Smooth muscle cell of the brain vasculature (primary cell): ENCODE results near the gene MIDN.
"Not testable (repeated sequence)": the region's sequence is repeated elsewhere in the genome, so short reads cannot be mapped to it uniquely, and the experiment has no call there.

Experiments used
- DNase-seq: peaks from one replicate; pipeline ENCODE4 v3.0.0-alpha.2; 2012; ENCODE audit warnings: low read depth, low spot score

Gene MIDN

DNA sequence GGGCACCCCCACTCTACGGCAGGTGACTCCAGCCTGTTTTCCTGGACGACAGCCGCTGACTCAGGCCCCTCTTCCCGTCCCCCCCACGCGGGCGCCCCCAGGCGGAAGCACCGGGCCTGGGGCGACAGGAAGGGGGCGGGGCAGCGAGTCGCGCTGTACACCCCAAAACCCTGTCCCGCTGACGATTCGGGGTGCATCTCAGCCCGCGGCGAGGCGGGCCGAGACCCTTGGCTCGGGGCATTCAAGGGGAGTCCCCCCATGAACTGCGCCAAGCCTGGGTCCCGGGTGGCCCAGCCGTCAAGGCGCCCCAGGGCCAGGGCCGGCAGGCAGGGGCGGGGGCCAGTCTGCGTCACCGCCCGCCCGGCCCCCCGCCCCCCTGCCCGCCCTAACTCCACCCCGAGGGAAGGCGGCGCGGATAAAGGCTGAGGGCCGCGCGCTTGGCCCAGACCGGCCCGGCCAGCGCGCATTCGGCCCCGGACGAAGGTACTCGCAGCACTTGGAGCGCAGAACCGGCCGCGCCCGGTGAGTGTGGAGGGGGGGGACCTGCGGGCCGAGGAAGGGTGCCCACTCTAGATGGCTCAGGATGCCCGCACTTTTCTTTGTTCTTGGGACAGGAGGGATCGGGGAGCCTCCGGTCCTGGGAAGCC, at the start of gene MIDN:
Gene MIDN (plus strand): TSS at position 445 of the 647 bp plus-strand sequence. CDS start 1,714 bp downstream, outside the sequence.
- no peak for DNase-seq

DNA sequence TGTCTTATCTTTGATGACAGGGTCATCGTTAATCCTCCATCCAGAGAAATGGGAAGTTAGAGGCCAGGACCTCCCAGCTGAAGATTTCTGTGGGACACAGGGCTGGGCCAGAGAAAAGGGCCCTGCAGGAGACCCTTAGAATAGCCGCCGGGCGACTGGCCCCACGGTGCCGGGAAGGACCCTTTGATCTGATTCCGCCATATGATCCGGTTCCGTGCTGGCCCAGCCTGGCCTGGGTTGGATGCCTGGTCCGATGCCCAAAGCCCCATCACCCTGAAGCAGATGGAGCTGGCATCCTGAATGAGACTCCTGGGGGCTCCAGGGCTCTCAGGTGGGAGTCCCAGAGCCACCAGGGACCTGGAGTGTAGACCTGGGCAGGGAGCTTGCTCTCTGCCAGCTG, 48.9 kb upstream of the MIDN start:
- no peak for DNase-seq

DNA sequence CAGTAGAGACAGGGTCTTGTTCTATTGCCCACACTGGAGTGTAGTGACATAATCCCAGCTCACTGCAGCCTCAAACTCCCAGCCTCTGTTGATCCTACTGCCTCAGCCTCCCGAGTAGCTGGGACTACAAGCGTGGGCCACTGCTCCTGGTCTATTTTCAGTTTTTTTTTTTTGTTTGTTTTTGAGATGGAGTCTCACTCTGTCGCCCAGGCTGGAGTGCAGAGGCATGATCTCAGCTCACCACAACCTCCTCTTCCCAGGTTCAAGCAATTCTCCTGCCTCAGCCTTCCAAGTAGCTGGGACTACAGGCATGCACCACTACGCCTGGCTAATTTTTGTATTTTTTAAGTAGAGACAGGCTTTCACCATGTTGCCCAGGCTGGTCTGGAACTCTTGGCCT, 47.8 kb upstream of the MIDN start:
- not testable (repeated sequence) for DNase-seq

DNA sequence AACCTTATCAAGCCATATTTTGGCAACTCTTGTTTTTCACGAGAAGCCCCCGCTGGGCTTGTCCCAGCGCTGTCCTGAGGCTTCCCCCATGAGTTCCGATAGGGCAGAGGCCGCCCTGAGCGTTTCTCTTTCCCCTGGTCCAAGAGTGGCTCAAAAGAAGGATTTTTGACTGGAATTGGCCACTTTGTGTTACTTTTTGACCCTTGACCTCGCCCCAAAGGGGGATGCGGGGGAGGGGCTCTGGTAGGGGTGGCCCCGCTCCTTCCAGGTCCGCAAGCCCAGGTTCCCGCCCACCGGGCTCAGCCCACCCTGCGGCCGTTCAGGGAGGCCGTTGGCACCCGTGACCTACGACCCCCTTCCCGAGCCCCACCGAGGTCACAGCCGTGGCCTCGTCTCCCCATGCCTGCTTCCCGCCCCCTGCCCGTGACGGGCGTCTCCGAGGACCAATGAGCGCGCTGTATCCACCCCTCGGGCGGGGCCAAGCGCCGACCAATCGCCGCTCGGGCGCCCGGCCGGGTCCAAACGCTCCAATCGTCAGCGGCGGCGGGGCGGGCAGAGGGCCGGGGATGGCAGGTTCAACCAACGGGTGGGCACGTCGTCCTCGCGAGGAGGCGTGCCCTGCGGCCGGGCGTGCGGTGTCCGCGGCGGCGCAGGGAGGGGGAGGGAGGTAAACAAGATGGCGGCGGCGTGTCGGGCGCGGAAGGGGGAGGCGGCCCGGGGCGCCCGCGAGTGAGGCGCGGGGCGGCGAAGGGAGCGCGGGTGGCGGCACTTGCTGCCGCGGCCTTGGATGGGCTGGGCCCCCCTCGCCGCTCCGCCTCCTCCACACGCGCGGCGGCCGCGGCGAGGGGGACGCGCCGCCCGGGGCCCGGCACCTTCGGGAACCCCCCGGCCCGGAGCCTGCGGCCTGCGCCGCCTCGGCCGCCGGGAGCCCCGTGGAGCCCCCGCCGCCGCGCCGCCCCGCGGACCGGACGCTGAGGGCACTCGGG, 43.0 kb upstream of the MIDN start, which contains the start of gene STK11:
Gene STK11 (plus strand): TSS at position 665 of the 986 bp plus-strand sequence. CDS start 1,136 bp downstream, outside the sequence.
- peak; percentile 90 for DNase-seq

DNA sequence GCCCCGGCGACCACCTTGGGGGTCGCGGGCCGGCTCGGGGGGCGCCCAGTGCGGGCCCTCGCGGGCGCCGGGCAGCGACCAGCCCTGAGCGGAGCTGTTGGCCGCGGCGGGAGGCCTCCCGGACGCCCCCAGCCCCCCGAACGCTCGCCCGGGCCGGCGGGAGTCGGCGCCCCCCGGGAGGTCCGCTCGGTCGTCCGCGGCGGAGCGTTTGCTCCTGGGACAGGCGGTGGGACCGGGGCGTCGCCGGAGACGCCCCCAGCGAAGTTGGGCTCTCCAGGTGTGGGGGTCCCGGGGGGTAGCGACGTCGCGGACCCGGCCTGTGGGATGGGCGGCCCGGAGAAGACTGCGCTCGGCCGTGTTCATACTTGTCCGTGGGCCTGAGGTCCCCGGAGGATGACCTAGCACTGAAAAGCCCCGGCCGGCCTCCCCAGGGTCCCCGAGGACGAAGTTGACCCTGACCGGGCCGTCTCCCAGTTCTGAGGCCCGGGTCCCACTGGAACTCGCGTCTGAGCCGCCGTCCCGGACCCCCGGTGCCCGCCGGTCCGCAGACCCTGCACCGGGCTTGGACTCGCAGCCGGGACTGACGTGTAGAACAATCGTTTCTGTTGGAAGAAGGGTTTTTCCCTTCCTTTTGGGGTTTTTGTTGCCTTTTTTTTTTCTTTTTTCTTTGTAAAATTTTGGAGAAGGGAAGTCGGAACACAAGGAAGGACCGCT, 42.1 kb upstream of the MIDN start:
- DNase-seq: no peak

DNA sequence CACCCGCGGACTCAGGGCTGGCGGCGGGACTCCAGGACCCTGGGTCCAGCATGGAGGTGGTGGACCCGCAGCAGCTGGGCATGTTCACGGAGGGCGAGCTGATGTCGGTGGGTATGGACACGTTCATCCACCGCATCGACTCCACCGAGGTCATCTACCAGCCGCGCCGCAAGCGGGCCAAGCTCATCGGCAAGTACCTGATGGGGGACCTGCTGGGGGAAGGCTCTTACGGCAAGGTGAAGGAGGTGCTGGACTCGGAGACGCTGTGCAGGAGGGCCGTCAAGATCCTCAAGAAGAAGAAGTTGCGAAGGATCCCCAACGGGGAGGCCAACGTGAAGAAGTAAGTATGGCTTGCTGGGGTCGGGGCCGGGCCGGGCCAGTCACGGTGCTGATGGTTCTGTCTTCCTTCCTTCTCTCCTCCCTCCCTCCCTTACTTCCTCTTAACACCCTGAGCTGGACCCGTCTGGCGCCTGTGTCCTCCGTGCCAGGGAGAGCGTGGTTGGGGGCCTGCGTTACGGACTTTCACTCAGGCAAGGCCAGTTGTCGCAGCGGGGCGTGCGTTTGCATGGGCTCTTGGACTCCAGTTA, 41.4 kb upstream of the MIDN start:
- no peak for DNase-seq

DNA sequence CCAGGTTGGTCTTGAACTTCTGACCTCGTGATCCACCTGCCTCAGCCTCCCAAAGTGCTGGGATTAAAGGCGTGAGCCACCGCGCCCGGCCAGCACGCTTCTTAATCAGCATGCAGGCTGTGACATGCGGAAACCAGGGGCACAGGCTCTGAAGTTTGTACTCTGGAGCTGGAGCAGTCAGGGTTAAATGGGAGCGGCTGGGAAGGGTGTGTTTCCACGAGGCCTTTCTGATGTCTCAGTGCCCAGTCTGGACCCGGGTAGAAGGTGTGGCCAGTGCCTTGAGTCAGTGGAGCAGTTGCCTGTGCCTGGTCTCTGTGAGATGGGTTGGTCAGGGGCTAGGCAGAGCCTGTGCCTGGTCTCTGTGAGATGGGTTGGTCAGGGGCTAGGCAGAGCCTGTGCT, 39.6 kb upstream of the MIDN start:
- not testable (repeated sequence) for DNase-seq

DNA sequence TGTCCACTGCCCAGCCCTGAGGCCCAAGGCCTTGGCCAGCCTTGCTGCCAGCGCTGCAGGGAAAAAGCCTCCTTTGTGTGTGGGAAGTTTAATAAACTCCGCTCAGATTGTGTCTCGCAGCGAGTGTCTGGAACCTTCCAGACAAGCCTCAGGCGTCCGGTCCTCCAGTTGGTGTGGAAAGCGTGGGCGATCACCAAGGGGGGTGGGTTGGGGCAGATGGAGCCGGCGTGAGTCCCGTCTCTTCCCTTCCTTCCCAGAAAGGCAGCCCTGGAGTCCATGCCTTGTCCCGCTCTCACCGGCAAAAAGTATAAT, 38.2 kb upstream of the MIDN start:
- no peak for DNase-seq

DNA sequence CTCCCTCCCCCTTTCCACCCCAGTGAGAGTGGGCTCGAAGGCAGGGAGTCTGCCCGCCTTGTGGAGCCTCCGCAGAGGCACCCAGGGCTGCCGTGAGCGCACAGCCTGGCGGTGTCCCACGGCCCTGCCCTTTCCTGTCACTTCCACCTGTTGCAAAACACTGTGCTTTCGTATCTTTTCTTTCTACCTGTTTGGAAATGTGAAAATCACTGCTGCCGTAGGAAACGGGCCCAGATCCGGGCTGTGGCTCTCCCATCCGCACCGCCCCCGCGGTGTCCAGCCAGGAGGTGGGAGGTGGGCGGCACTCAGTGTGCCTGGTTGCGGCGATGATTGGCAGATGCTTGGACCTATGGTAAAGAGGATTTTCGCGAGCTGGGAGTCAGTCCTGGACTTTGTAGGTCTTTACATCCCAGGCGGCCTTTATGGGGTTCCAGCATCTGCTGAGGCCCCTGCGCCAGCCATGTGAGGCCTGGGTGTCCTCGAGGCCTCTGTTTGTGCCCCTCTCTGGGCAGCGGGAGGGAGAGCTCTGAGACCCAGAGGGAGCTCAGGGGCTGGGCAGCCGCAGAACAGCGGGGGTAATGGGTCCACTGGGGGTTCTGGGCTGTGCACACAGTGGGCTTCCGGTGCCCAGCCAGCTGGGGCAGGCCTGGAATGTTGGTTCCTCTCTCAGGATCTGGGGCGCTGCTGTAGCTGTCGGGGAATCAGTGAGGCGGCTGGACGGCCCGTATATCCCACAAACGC, 36.7 kb upstream of the MIDN start:
- no peak for DNase-seq

DNA sequence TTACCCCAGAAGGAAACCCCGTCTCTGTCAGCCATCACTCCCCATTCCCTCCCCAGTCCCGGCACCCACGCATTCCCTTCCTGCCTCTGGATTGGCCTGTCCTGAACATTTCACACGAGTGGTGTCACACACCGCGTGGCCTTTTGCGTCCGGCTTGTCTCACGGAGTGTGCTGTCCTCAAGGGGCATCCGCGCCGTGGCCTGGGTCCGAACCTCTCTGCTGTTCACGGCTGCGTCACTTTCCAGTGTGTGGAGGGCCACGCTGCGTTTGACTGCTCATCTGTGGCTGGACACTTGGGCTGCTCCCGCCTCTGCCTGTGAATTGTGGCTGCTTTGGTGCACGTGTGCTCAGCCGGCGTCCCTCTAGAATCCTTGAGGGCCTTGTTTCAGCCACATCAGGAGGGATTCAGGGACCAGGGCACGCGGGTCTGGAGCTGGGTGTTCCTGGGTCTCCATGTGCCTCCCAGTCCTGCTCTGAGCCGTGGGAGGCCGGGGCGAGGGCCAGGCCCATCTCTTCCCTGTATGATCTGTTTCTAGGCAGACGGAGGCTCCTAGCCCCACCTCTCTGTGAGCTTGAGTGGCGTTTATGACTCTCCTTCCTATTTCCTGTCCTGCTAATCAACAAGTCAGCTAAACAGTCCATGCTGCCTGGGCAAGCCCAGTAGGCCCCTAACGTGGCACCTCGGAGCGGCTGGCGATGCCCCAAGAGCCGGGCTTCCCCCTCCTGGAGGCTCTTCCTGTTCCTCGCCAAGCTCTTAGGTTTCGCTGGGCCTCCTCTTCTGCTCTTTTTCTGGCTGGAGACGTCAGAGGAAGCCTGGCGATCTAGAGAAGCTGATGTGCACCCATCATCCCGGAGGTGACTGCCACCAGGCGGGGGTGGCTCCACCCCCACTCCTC, 34.7 kb upstream of the MIDN start:
- DNase-seq: no peak

DNA sequence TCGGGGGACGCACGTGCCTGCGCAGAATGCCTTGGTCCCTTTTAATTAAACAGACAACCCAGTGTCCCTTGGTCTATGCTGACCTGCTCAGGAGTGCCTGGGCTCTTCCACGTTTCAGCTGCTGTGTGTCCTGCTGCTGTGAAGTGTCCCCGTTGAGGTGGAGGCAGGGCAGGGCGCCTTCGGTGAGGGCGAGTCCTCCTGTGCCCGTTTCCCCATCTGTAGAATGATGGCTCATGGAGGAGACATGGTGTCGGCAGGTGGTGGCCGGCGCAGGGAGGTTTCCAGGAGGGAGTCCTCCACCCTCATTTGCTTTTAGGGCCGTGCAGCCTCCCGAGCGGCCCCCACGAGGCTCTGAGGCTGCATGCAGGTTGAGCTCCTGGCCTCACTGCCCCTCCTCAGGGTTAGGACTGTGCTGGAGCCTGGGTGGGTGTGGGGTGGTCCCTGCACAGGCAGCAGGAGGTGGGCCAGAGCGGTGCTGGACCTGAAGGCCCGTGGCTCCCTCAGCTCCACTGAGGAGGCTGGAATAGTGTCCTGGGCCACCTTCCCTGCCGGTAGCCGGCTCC, 34.0 kb upstream of the MIDN start:
- no peak for DNase-seq

DNA sequence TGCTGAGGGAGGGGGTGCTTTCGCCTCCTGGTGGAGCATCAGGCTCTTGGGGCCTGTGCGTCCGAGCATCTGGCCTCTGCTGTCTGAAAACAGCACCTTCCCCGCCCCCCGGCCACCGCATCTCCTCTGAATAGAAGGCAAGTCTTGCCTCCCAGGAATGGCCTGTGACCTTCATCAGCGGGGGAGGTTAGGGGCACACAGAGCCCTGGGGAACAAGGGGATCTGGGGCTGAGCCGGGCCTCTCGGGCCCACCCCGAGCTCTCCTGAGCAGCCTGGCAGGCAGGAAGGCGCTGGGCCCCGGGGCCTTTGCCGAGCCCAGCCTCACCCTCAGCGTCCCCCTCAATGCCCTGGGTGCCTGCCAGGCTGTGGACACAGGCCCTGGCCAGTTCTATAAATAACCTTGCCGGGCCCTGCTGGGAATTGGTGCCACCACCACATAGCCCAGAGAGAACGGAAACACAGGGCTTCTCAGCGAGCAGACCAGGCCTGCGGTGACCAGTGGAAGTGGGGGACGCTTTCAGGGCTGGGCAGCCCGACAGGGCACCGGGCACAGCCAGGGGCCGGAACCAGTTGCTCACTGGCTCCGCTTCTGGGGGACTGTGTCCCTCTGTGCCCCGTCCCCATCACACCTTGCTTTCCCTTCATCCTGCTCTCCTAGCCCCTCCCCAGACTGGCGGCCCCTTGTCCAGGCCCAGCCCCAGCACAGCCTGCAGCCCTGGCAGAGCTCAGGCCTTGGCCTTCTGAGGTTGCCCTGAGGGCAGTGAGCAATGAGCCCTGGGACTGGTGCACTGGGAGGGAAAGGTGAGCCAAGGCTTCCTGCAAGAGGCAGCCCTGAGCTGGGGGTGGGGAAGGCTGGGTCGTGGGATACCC, 33.3 kb upstream of the MIDN start:
- DNase-seq: no peak

DNA sequence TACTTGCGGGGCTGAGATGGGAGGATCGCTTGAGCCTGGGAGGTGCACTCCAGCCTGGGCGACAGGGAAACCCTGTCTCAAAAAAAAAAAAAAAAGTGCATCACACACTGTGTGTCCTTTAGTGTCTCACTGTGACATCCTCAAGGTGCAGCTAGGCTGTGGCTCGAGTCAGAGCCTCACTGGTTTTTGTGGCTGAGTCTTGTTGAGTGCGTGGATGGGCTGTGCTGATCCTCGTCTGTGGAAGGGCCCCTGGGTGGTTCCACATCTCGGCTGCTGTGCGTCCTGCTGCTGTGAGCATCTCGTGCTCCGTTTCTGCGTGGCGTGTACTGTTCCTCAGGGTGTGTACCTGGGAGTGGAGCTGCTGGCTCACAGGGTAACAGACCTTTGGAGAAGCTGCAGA, 31.6 kb upstream of the MIDN start:
- DNase-seq: no peak

DNA sequence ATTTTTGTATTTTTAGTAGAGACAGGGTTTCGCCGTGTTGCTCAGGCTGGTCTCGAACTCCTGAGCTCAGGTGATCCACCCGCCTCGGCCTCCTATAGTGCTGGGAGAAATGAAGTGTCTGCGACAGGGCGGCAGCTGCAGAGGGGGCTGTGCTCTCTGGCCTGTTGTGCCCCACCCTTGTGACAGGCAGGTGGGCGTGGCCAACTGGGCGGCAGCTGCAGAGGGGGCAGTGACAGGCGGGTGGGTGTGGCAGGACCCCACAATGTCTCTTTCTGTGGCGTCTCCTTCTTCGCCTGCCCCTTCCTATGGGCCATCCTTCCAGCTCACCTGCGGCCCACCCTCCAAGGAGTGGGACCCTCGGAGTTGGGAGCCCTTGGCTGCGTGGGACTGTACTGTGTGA, 31.0 kb upstream of the MIDN start:
- no peak for DNase-seq

DNA sequence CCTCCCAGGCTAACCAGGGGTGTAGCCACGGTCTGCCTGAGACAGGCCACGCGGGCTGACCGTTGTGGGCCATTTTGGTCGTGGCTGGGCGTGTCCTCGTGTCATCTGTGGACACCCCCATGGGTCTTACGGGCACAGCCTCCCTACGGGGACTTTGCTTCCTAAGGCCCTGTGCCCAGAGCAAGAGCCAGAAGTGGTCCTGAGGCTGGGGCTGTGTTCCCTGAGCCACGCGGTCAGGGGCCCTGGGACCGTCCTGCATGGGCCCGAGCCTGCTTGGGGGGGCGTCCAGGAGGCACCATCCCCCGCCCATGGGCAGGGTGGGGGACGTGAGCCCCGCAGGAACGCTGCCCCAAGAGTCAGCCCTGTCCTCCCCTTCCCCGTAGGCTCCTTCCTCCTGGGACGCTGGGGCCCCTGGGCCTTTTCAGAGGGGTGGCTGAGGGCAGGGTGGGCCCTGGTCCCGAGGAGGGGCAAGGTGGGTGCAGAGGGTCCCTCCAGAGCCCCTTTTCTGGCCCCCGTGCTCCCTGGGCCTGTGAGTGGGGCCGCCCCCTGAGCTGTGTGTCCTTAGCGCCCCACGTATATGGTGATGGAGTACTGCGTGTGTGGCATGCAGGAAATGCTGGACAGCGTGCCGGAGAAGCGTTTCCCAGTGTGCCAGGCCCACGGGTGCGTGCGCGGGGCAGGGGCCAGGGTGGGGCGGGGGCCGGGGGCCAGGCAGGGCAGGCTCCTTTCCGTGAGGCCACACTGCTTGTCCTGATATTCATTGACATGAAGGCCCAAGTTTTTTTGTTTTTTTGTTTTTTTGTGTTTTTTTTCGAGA, 29.4 kb upstream of the MIDN start:
- no peak for DNase-seq

DNA sequence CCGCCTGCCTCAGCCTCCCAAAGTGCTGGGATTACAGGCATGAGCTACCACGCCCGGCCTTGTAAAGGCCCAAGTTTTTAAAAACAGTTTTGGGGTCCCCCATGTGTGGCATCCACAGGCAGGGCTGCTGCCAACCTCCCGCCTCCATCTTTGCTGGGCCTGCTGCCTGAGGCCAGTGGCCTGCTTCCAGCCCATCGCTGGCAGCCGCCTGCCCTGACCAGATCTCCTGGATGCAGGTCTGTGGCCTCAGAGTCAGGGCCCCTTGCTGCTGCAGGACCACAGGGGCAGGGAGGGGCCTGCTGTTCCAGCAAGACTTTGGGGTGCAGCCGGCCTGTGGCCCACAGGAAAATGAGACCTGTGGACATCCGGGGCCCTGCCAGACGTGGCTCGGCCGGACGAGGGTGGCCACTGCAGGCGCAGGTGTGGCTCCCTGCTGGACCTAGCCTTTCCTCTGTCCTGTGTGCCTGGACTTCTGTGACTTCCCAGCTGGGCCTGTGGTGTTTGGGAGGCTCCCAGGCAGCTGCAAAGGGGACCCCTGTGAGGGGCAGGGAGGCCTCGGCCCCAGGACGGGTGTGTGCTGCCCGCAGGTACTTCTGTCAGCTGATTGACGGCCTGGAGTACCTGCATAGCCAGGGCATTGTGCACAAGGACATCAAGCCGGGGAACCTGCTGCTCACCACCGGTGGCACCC, 28.5 kb upstream of the MIDN start:
- no peak for DNase-seq

DNA sequence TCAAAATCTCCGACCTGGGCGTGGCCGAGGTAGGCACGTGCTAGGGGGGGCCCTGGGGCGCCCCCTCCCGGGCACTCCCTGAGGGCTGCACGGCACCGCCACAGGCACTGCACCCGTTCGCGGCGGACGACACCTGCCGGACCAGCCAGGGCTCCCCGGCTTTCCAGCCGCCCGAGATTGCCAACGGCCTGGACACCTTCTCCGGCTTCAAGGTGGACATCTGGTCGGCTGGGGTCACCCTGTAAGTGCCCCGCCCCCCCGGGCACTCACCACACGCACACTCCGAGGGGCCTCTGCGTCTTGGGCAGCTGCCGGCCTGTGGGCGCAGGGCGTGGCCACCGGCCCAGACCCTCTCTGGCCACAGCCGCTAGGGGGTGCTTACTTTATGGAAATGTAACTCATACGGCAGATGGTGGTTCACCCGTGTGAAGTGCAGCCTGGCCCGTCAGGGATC, 27.9 kb upstream of the MIDN start:
- no peak for DNase-seq
